H1 (cell line): ENCODE data around the gene GALNTL6.

ENCODE experiments used
- BCL11A ChIP-seq, 2 experiments: IDR thresholded peaks; one replicate each; pipeline ENCODE4 v1.6.1; 2011; ENCODE audit warnings: low read depth in 2 of 2, low read length in 2 of 2, mild to moderate bottlenecking in 2 of 2
- CEBPB ChIP-seq: IDR thresholded peaks from 2 replicates; pipeline ENCODE4 v1.6.1; 2012; ENCODE audit warnings: low read depth, low read length
- CTCF ChIP-seq, 3 experiments: IDR thresholded peaks; 1 replicate in 2 of 3; 2 replicates in 1 of 3; pipeline versions ENCODE4 v1.5.1 to v1.6.1; 2011; ENCODE audit warnings: low read length in 3 of 3, mild to moderate bottlenecking in 3 of 3, inconsistent platforms in 2 of 3, low read depth in 1 of 3, moderate library complexity in 1 of 3; ENCODE audit not compliant: insufficient read depth in 1 of 3; ENCODE audit errors: control extremely low read depth in 1 of 3
- EZH2 ChIP-seq: fragments of 200-600 bp; sonication (generic); IDR thresholded peaks from 2 replicates; pipeline ENCODE4 v1.7.1; 2012; ENCODE audit warnings: low read depth, mild to moderate bottlenecking, moderate library complexity, low read length, inconsistent platforms; ENCODE audit not compliant: severe bottlenecking
- GTF2F1 ChIP-seq: IDR thresholded peaks from 2 replicates; pipeline ENCODE4 v1.6.1; 2012; ENCODE audit warnings: low read depth, low read length, improper control_type of control experiment, borderline replicate concordance
- MAX ChIP-seq: IDR thresholded peaks from 2 replicates; pipeline ENCODE4 v1.6.1; 2012; ENCODE audit warnings: inconsistent platforms
- NANOG ChIP-seq: IDR thresholded peaks from 2 replicates; pipeline ENCODE4 v1.6.1; 2011; ENCODE audit warnings: low read length, low read depth, mild to moderate bottlenecking, inconsistent platforms; ENCODE audit not compliant: insufficient read depth, poor library complexity, severe bottlenecking
- SP2 ChIP-seq: IDR thresholded peaks from 2 replicates; pipeline ENCODE4 v1.6.1; 2012; ENCODE audit warnings: mild to moderate bottlenecking, low read length, inconsistent platforms
- TBP ChIP-seq: IDR thresholded peaks from 2 replicates; pipeline ENCODE4 v1.6.1; 2011; ENCODE audit warnings: low read depth, low read length, improper control_type of control experiment

- TF ChIP-seq CTCF (IDR thresholded peaks at IDR 0.05; ENCODE audit: control extremely low read depth in 1 of 3, insufficient read depth in 1 of 3, low read depth in 1 of 3, low read length in 3 of 3) (peak; percentile 23 to 36 (median 31); a peak in 3 of 4 replicates), MAX (no peak), GTF2F1 (no peak), NANOG (no peak), BCL11A (IDR thresholded peaks at IDR 0.05; ENCODE audit: low read depth in 2 of 2, low read length in 2 of 2) (no peak), EZH2 (no peak), SP2 (no peak), TBP (no peak), CEBPB (no peak)
These were observed 419.8 kb downstream of the GALNTL6 start for GRCh38 chr4:172232966-172233365.
